Limb (tissue), 2 donors: Measurements from ENCODE around the gene LAGE3.

ENCODE experiments used
- DNase-seq, 2 donors: peaks; one replicate each; pipeline ENCODE4 v3.0.0-alpha.2; 2016; ENCODE audit errors: extremely low spot score in 2 of 2

The LAGE3 gene

DNA sequence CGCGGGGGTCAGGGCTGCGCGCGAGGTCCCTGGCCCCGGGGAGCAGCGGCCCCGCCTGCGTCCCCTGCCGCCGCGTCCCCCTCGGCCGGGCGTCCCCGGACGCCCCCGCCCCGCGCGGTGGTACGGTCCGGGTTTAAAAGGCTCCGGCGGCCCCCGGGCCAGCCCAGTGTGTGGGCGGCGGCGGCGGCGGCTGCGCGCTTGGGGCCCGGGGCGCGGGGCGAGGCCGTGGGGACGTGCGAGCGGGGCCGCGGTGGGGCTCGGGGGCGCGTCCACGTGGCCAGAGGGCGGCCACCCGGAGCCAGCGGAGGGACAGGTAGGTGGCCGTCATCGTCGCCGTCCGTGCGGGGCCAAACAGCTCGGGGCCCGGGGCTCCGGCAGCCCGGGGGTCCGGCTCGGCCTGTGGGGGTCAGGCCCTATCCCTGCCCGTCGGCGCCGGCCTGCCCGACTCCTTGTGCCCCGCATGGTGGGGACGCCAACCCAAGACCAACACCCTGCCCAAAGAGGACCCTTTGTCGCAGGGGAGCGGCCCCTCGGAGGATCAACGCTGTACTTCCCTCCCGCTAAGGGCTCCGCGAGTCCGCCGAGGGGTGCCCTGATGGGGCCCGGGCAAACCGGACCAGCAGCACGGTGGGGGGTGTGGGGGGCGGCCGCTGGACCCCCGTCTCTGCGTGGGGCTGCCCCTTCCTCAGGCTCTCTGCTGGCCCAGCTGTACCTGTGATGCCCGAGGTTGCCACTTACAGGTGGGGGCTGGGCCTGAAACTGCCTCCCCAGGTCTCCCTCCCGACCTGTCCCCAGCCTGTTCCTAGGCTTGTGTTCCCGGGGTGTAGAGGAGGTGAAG lies 20.7 kb downstream of the LAGE3 start, which contains the start of gene PLXNA3:
PLXNA3 (plus strand) TSS at position 166 of the 838 bp plus-strand sequence. CDS start 1,903 bp downstream, outside the sequence.
- DNase-seq, result peak in 1 of 2 donors; percentile 74

DNA sequence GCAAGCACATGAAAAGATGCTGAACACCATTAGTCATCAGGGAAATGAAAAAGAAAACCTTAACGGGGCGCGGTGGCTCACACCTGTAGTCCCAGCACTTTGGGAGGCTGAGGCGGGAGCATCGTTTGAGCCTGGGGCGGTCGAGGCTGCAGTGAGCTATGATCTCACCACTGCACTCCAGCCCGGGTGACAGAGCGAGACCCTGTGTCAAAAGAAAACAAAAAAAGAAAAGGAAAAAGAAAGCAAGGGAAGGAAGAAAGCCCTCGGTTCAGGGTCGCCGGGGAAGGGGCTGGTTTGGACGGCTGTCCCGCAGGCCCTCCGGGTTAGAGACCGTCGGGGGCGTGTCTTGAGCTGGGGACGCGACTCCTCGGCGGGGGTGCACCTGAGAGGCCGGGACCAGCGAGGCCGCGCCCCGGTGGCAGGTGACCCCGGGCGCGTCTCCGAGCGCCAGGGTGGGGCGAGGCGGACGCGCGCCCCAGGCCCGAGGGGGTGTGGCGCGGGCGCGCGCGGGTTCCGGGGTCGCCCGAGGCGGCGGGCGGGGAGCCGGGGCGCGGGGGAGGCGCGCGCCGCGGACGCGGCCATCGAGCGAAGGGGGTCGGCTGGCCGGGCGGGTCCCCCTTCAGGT lies 21.5 kb downstream of the LAGE3 start:
- DNase-seq, result no peak

DNA sequence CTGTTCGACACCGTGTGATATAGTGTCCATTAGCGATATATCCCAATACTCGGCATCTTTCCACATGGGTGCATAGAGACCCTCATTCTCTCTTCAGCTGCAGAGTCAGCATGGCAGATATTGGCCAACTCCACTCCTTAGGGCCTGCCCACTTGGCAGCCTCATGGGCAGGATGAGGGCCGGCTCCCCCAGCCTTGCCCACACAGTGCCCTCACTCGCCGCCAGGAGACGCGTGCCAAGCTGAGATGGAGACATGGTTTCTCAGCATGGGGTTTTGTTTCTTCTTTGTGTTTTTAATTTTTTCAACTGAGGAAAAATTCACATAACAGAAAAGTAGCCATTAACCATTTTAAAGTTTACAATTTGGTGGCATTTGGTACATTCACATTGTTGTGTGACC lies 26.3 kb downstream of the LAGE3 start:
- DNase-seq, result no peak

DNA sequence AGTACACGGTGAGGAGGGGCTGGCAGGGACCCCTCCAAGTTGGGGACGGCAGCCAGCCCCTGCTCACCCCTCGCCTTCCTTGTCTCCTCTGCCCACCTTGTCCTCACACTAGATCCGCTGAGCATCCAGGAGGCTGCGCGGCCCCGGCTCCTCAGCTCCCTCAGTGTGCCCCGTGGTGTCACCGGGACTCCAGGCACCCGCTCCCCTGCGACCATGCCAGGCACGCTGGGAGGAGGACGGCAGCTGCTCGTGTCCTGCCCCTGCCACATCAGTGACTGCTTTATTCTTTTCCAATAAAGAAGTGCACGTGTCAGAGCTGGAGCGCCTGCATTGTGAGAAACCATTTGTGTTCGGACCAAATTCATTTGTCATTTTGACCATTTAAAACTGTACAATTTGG lies 28.8 kb downstream of the LAGE3 start:
- no peak for DNase-seq

DNA sequence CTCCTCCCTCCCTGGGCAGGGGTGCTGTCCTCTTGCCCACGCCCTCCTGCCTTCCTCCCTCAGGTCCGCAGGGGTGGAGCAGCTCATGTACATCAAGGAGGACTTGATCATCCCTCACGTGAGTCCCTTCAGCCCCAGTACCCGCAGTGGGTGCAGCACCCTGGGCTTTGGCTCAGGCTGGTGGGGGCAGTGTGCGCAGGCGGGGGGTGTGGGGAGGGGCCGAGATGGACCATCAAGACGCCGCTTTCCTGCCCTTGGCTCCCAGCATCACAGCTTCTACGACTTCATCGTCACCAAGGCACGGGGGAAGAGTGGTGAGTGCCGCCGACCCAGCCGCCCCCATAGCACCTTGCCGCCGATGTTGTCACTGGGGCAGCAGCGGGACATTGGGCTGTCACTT lies 29.5 kb downstream of the LAGE3 start:
- no peak for DNase-seq

DNA sequence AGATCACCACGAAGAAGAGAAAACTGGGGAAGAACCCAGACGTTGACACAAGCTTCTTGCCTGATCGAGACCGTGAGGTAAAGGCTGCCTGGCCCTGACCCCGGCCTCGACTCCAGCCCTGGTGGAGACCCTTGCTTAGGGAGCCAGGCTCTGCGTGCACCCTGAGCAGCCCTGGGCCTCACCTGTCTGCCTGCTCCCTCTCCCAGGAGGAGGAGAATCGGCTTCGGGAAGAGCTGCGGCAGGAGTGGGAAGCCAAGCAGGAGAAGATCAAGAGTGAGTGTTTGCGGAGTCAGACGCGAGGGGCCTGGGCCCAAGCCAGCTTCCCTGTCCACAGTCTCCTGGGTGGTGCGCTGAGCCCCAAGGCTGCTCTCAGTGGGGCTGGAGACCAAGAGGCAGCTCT lies 30.6 kb downstream of the LAGE3 start:
- no peak for DNase-seq

DNA sequence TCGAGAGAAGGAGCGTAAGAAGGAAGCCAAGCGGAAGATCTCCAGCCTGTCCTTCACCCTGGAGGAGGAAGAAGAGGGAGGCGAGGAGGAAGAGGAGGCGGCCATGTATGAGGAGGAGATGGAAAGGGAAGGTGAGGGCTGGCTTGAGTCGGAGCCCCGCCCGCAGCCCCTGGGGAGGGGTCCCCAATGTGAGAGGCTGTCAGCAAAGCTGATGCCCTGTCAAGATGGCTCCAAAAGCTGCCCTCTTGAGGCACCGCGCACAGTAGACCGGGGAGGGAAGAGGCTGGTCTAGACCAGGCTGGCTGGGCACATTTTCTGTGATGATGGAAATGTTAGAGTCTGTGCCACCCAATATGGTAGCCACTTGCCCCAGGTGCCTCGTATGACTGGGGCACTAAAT lies 32.7 kb downstream of the LAGE3 start:
- no peak for DNase-seq

DNA sequence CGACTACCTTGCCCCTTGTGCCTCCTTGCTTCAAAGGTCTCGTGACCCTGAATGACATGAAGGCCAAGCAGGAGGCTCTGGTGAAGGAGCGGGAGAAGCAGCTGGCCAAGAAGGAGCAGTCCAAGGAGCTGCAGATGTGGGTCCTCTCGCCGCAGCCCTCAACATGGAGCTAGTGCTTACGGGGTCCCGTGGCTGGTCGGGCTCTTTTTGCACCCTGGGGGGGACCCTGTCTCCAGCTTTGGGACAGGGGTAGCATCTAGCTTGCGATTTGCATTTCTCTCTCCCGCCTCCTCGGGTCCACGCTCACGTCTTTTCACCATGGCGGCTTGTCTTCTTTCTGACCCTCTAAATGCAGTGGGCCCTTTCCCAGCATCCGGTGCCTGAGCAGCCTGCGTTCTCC lies 33.3 kb downstream of the LAGE3 start:
- no peak for DNase-seq

DNA sequence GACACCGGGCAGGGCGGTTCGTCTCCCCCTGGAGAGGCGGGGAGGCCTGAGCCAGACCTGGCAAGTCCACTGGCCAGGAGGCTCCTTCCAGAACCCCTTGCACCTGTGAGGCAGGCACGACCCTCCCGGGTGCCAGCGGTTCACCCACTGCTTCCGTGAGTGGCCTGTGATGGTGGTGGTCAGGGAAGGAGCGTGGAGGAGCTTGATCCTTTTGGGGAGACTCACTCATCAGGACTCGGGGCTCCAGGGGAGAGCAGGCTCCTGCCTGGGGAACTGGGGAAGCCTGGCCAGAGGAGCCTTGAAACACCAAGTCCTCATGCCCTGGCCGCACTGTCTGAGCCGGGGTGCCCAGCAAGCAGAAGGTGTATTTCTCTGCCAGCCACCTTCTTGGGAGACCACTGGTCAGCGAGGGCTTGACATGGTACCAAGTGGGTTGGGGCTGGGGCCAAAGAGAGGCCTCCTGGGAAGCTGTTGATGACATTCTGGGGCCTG lies 34.3 kb downstream of the LAGE3 start:
- DNase-seq, result no peak

DNA sequence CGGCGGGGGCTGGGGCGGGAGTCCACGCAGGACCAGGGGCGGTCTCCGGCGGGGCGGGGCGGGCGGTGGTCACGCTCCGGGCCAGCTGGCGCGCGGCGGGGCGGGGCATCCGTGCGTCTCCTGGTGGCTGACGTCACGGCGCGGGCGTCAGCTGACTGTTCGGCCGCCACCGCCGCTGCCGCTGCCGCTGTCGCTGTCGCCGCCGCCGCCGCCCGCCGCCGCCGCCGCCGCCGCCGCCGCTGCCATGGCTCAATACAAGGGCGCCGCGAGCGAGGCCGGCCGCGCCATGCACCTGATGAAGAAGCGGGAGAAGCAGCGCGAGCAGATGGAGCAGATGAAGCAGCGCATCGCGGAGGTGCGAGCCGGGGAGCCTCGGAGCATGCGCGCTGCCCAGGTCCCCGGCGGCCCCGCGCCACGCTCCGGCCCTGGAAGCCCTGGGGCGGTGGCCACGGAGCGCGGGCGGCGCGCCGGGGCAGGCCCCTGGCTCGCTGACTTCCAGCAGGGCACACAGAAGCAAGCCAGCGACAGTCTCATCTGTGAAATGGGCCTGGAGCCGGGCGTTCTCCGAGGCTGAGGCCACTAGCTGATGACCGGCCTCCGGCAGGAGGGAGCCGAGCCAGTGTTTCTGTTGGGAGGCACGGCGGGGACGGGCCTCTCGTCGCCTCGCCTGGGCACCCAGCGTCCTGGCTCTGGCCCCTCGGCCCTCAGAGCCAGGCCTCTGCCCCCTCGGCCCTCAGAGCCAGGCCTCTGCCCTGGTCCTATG lies 34.9 kb downstream of the LAGE3 start, which contains the start of gene FAM50A:
FAM50A (plus strand) TSS at position 150 of the 763 bp plus-strand sequence; CDS start at position 245, 95 bp downstream.
- DNase-seq, result peak; percentile 67 to 82

DNA sequence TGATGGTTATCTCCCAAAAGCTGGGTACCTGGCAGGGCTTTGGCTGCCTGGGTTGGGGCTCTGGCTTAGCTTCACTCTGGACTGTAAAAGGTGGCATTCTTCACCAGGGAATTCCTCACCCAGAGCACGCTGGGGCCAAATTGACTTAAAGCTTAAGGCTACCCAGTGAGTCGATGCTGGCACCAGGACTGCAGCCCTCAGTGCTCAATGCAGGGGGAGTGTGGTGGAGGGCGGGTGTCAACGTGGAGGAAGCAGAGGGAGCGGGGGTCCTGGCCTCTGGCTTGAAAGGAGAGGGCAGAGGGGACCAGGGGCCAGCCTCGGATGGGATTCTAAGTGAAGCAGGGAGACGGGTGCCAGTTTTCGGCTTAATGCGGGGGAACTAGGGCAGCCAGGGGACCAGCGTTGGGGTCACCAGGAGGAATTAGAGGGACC lies 35.6 kb downstream of the LAGE3 start:
- no peak for DNase-seq

DNA sequence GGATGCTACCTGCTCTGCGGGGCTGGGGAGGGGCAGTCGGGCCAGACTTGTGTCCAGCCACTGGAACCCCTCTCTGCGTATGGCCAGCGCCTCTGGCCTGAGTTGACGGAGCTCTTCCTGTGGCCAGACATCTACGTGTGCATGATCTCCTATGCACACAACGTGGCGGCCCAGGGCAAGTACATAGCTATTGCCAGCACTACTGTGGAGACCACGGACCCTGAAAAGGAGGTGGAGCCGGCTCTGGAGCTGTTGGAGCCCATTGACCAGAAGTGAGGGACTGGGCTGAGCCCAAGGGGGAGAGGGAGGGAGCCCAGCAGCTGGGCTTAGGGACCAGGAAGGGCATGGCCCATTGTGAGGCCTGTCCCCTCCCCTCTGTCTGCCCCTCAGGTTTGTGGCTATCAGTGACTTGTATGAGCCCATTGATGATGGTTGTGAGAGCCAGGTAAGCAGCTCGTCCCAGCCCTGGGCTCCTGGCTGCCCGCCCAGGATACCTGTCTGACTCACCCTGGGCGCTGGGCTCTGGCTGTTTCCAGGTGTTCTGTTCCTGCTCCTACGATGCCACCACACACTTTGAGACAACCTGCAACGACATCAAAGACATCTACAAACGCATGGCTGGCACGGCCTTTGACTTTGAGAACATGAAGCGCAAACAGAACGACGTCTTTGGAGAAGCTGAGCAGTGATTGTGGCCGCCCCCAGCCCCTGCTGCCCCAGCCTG lies 36.9 kb downstream of the LAGE3 start:
- DNase-seq, result no peak

DNA sequence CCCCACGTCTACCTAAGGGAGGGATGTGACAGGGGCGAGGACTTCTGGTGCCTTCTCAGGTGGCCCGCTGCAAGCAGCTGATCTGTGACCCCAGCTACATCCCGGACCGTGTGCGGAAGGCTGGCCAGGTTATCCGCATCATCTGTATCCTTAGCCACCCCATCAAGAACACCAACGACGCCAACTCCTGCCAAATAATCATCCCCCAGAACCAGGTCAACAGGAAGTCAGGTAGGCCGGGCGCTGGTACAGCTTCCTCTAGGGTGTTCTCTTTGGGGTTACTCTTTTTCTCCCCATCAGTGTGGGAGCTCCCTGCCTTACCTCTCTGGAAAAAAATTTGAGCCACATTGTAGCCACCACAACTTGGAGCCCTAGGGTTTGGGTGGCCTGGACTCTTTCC lies 37.5 kb downstream of the LAGE3 start:
- no peak for DNase-seq

DNA sequence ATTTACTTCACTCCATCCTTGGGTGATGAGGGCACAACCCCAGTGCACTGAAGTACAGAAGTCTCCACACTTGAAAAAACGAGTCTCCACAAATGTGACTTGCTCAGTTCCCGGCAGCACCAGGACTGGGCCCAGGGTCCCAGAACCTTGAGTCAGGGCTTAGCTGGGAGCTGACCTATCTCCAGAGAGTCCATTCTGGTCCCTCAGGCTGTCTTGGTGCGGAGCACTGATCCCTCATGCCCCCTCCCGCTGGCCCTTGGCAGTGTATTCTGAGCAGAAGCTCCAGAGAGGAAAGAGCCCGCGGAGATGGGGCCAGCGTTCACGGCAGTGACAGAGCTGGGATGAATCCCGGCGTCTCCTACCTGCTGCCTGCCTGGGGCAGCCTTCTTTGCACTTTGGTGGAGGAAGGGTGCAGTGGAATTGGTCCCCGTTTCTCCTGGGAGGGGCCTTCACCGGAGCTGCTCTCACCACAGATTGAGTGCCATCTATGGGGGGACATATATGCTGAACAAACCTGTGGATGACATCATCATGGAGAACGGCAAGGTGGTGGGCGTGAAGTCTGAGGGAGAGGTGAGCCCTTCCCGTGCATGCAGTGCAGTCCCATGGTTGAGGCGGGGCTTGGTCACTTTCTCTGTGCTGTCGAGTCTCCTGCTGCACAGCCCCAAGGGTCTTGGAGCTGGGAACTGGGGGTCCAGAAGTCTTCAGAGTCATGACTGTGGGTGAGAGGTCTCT lies 38.3 kb downstream of the LAGE3 start:
- no peak for DNase-seq

DNA sequence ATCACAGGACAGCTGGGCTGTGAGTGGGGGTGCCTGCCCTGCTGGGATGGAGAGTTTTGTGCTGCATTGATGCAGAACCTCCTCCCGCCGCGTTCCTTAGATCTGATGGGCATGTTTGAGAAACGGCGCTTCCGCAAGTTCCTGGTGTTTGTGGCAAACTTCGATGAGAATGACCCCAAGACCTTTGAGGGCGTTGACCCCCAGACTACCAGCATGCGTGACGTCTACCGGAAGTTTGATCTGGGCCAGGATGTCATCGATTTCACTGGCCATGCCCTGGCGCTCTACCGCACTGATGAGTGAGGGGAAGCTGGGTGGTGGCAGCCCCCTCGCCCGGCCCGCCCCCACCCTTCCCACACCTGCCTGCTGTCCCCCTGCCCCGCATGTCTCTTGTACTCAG lies 39.2 kb downstream of the LAGE3 start:
- no peak for DNase-seq

DNA sequence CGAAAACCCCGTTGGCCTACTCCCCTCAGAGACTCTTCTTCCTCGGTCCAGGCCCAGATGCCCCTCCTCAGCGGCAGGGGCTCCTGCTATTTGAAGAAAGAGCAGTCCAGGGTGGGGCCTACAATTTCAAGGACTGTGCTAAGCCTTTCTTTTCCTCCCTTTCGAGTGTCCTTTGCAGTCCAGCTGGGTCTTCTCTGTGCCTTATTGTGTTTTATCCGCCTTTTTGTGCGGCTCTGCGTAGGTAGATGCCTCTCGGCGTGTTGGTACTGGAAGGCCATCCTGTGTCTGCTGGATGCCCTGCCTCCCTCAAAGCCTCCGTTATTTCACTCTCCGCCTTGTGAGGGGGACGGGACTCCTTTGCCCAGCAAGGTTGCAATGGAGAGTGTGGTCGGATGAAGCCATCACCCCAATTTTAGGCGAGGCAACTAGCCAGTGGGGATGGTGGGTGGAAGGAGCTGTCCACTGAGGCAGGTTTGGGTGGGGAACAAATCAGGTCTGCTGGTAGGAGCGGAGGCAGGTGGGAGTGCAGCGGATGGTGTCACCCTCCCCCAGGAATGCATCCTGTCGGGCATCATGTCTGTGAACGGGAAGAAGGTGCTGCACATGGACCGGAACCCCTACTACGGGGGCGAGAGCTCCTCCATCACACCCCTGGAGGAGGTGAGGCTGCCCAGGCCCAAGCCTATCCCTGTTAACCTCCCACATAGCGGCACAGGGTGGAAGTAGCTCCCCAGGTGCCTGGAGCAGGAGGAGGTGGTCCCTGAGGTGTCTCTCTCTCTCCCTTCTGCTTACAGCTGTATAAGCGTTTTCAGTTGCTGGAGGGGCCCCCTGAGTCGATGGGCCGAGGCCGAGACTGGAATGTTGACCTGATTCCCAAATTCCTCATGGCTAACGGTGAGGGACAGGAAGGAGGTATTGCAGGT lies 40.8 kb downstream of the LAGE3 start:
- DNase-seq, result peak in 1 of 2 donors; percentile 18

DNA sequence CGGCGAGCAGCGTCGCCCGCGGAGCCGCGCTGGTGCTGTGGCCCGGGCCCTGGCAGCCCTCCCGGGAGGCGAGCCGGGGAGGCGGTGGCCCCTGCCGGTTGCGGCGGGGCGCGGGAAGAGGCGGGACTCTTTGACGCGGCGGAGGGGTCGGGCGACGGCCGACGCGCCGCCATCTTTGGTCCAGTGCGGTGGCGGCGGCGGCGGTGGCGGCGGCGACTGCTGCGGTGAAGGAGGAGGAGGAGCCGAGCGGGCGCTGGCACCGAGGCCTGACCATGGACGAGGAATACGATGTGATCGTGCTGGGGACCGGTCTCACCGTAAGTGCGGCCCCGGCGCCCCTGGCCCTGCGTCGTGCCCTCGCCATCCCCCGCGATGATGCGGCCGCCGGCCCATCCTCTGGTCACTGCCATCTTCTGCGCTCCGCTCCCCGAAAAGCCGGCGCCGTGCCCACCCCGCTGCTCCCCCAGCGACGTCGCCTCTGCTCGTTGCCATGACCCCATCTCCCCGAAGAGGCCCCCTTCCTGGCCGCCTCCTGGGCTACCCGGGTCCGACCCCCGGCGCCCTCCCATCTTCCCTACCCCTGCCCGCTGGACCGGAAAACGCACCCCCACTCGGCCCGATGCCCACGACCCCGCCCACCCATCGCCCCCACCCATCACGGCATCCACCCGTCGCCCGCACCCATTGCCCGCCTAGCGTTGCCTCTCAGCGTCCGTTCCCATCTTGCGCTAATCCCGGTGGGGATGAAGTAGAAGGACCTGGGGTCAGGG lies 41.9 kb downstream of the LAGE3 start, which contains the start of gene GDI1:
GDI1 (plus strand) TSS at position 172 of the 770 bp plus-strand sequence; CDS start at position 273, 101 bp downstream.
- DNase-seq, result peak in 1 of 2 donors; percentile 73

DNA sequence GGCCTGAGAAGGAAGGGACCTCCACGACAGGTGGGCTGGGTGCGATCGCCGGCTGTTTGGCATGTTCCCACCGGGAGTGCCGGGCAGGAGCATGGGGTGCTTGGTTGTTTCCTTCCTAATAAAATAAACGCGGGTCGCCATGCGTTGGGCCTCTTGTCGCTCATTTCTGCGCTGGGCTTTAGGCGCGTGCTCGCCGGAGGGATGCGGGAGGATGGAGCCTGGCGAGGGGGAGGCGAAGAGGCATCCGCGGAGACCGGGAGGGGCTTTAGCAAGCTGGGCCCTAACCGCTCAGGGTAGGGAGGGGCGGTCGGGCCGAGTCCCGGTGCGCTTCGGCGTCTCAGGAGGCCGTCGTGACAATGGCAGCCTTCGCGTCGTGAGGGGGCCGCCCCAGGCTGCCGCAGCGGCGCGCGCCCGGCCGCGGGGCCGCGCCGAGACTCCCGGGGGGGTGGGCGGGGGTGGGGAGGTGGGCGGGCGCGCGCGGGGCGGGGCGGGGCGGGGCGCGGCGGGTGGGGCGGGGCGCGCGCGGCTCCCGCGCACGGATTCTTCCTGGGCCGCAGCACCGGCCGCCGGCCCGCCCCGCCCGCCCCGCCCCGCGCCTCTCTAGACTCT lies 42.6 kb downstream of the LAGE3 start:
- peak in 1 of 2 donors; percentile 66 for DNase-seq
